Kidney glomerular epithelial cell (primary cell): ENCODE data around the gene FASN.

Experiments
- DNase-seq: peaks from one replicate; lab custom pipeline; 2025; lab: John Stamatoyannopoulos, UW

FASN gene

DNA sequence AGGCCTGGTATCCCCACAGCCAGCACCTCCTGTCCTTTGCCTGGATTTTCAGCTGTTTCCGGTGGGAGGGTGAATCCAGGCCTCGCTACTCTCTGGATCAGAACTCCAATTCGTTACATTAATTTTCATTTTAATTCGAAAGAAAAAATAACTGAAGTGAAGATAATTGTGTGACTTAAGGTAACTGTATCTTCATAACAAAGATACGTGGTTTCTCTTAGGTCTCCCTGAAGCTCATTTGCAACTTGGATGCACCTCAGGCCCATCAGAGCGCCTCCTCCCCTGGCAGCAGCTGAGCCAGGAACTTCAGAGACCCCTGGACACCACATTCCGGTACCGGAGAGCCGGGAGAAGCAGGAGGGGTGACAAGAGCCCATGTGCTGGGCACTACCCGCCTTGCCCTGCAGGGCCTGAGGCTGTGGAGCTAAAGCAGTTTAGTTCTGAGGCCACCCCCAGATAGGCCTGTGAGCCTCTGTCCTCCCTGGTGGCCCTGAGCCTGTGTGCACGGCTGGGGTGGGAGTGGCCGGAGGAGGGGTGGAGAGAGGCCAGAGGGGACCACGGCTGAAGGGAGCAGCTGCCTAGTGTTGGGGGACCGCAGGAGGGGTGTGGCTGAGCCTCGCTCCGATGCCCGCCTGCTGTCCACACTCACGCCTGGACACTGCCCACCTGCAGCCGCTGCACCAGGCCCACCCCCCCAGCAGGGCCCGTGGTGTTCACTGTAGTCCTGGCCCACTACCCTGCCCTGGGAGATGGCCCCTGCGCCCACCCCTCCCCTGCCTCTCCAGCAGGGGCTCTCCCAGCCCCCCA lies 21.0 kb downstream of the FASN start:
- DNase-seq = no peak

DNA sequence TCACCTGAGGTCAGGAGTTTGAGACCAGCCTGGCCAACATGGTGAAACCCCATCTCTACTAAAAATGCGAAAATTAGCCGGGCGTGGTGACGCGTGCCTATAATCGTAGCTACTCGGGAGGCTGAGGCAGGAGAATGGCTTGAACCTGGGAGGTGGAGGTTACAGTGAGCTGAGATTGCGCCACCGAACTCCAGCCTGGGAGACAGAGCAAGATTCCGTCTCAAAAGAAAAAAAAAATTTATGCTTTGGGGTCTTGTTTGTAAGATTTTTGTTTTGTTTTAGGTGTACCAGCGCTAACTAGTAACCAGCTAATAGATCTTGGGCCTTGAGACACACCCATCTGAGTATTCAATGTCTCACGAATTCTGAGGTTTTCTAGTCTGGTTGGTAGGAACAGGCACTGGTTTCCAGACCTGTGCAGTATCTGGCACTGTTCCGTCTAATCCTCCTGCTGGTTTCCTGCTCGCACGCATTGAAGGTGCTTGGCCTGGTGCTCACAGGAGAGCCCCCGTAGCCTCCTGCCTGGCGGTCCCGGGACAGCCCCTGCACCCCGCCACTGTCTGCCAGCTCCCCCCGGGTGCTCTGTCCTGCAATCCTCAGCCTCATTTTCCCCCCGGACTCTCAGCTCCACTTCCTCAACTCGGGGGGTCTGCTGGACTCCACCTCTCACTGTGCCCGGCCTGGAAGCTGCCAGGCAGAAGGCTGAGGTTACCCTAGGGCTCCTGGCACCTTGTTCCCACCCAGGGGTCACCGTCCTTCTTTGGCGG lies 21.8 kb downstream of the FASN start:
- DNase-seq = no peak

DNA sequence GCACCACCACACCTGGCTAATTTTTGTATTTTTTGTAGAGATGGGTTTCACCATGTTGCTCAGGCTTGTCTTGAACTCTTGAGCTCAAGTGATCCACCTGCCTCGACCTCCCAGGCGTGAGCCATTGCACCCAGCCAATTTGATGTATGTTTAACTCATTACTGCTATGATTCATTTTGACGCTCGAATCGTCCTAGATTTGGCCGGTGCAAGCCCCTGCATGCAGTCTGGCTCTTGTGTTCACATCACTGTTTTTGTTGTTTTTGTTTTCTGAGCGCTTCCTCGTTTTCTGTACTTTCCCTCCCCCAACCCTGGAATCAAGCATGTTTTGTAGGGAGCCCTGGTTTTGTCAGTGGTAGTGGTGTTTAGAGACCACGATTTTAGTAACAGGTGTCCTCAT lies 24.6 kb downstream of the FASN start:
- DNase-seq = no peak

DNA sequence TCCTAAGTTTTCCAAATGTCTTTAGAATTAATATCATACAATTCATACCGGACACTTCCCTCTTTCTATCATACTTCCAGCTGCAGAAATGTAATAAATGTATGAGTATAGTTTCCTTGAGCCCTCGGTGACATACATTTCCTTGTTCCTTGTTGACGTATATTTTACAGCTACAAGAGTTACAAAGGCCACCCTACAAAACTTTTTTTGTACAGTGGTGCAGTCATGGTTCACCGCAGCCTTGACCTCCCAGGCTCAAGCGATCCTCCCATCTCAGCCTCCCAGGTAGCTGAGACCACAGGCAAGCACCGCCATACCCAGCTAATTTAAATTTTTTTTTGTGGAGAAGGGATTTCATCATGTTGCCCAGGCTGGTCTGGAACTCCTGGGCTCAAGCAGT lies 25.2 kb downstream of the FASN start:
- no peak for DNase-seq

DNA sequence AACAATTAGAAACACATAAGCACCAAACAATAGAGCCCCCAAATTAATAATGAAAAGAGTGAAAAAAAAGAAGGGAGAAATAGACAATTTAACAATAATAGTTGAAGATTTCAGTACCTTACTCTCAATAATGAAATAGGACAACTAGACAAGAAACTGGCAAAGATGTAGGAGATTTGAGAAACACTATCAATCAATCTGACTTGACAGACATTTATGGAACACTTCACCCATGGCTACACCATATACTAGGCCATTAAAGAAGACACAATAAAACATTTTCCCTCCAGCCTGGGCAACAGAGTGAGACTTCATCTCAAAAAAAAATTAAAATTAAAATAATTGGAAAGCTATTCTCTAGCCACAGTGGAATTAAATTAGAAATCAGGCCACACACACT lies 27.4 kb downstream of the FASN start:
- no peak for DNase-seq

DNA sequence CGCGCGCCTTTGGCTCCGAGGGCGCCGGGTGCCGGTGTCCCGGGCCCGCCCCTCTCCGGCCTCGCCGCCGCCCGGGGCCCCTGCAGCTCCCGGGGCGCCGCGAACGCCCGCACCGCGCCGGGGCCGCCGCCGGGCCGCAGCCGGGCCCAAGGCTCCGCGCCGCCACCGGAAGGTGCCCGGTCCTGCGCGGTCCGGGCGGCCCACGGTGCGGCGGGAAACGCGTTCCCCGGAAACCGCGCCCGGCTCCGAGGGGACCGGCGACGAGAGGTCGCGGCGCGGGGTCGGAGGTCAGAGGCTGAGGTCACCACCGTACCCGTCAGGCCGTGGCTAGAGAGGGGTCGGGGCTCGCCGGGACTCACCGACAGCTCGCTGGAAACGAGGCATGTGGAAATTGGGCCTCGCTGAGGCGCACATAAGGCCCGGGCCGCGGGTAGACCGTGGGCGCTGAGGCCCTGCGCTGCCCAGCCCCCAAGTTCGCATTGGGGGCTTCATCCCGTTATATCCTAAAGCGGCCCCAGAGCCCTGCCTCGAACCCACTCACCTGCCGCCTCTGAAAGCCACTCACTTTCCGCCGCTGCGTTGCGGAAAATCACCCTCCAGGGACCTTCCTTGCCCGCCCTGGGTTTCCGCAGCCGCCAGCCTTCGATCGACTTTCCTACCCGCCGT lies 32.3 kb downstream of the FASN start, which contains the start of gene DUS1L:
DUS1L (minus strand) TSS at position 167 of the 666 bp plus-strand sequence. CDS start 745 bp downstream, outside the sequence.
- no peak for DNase-seq

DNA sequence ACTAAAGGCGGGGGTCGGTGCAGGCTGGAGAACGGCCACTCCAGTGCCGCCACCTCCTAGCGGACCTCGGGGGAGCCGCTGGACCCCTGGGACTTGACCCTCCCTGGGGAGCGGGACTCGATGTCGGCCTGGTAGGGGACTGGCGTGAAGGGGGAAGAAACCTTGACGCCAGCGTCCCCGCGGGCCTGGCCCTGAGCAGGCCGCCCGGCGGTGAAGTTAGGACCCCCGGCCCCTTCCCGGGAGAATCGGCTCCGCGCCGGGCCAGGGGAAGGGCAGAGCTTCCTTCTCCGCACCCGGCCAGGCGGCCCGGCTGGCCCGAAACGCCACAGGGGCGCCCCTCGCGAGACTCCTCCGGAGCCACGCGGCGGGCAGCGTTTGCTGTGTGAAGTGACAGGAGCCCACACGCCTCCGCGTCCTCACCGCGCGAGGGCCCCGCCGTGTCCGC lies 32.8 kb downstream of the FASN start:
- DNase-seq = no peak

DNA sequence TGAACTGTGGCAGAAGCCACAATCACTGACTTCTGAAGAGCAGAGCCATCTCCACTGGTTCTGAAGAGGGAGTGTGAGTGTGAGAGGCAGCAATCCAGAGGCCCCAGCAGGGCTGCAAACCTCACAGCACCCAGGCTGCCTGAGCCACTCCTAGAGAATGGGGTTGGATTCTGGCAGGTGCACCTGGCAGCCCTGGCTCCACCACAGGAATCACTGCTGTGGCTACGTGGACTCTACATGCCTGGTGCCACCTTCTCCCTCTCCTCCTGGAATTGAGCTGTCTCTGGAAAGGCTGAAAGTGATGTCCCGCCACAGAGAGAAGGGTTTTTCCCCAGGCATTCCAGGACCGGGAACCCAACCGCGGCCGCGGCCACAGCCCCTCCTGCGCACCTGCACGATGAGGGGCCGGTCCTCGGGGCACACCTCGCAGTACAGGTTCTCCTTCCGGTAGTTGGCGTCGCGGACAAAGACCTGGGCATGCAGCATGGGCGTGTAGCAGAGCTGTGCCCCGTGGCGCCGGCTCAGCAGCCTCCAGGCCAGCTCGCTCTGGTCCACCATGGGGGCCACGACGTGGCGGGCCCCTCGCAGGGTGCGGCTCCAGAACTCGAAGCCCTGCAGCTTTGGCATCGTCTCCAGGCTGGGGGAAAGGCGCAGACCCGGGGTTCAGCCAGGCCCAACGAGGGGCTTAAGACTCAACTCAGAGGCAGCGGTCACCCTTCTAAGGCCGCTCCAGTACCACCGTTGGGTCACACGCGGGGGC lies 33.4 kb downstream of the FASN start:
- no peak for DNase-seq

DNA sequence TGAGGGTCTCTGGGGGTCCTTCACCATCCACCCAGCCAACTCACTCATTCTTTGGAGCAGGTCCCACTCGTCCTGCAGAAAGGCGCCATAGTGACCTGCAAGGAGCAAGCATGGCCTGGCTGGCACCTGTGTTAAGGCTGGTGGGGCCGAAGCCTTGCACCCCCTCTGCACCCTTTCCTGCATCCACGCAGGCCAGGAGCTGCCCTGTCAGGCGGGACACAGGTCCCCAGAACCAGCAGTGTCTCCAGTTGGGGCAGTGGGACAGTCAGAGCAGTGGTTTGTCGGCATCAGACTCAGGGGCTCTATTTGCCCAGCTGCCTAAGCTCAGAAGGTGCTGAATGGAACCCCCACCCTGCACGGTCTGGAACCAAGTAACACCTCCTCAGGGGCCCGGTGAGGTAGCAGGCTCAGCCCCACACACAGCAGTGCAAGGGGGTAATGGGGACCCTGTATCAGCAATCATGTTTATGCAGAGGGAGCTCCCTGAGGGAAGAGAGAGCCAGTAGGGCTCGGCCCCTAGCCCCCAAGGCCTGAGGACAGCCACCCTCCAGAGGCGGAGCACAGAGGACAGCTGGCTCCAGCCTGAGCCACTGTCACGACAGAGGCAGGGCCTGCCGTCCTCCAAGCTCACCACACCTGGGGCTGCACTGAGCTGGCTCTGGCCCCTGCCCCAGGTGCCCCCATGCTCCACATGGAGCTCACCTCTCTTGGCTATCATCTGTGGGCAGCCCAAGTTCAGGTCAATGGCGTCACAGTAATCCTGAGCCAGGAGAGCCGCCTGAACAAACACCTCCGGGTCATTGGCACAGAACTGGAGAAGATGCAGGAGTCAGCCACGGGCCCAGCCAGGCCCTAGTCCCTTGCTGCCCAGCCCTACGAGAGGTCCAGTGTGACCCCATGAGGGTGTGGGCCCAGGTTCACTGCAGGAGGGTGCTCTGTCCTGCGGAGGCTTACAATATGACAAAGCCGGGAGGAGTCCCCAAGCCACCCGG lies 34.3 kb downstream of the FASN start:
- no peak for DNase-seq

DNA sequence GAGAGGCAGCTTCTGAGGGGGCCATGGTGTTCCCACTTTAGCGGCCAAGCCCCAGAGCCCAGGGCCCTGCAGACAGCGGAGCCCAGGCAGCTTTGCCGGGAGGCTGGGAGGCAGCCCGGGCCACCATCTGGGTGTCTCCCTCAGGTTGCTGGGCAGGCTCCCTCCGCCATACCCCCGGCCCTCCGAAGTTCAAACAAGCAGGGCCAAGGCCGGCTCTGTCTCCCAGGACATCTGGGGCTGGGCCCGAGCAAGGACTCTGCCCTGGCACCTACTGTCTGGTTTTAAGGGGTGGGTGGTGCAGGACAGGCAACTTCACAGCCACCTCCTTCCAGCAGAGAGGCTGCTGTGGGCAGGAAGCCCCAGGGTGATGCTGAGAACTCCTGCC lies 35.1 kb downstream of the FASN start:
- no peak for DNase-seq

DNA sequence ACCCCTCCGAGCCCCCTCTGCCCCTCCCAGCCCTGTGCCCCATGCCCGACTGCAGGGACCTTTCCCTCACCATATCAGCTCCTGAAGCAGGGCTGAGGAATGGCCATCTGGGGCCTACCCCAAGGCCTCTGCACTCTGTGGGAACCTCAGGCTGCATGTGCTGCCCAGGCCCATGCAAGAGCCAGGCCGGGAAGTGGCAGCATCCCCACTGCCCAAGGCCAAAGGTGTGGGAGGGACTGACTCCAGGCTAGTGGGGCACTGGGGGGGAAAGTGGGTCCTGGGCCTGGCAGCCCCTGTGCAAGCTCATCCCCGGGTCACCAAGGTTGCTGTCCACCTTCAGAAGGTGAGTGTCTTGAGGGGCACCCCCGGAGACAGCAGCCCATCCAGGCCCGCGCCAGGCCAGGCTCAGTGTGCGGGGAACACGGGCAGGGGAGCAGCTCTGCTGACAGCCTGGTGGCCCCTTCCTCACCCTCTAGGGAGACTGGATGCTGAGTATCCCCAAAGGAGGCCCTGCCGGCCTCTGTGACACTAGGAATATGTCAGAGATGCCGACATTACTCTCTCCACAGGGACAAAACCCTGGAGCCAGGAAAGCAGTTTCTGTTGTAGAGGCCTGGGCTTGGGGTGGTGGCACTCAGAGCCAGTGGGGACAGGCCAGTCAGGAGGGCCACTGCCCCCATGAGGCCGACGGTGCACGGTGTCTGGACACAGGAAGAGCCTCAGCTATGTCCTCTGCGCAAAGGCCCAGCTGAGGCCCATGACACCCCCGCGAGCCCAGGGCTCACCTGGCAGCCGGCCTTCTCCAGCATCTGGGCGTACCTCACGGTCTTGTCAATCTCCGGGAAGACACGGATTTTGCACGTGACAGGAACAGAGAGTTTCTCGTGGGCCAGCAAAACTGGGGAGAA lies 35.7 kb downstream of the FASN start:
- DNase-seq = no peak

DNA sequence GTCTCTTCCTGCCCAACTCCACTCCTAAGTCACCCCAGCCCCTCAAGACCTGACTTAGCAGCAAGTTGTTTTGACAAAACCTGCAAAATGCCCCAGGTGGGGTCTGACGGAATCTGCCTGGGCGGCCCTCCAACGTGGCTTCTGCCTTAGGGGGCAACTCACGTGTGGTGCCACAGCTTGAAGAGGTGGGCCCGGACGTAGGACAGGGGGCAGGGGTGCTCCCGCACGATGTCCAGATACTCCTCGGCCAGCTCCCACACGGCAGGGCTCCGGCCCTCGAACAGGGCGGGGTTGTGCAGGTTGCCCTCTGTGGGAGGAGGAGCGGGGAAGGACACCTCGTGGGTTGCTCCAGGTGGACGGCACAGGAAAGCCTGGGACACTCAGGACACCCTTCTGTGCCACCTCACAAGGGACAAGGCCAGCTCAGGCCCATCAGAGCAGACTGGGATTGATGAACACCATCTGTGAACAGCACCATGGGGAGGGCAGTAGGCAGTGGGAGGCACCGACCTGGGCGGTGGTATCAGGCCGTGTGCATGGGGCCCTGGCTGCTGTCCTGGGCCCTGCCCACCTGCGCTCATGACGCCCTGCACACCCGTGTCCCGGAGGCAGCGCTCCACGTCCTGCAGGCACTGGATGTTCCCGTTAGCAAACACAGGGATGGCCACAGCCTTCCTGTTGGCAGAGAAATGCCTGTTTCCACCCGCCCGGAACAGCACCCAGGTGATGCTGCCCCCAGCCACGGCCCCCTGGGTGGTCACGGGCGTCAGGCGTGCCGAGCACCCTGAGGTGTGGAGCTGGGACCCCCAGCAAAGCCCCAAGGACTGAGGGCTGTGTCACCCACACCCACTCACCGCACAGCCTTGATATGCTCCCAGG lies 36.8 kb downstream of the FASN start:
- no peak for DNase-seq

DNA sequence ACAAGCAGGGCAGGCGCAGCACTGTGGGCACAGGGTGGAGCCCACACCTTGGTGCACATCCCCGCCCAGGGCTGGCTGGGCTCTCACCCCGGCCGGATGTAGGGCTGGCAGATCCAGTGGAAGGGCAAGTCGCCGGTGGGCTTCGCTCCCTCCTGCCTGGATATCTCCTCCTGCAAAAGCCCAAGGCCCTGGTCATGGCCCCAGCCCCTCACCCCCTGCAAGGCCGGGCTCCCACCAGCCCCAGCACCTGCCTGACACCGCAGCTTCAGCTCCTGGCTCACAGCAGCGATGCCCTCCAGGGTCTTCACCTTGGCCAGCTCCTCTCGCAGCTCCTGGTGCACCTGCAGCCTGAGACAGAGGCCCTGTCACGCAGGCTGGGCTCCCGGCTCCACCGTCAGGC lies 37.4 kb downstream of the FASN start:
- DNase-seq = no peak

DNA sequence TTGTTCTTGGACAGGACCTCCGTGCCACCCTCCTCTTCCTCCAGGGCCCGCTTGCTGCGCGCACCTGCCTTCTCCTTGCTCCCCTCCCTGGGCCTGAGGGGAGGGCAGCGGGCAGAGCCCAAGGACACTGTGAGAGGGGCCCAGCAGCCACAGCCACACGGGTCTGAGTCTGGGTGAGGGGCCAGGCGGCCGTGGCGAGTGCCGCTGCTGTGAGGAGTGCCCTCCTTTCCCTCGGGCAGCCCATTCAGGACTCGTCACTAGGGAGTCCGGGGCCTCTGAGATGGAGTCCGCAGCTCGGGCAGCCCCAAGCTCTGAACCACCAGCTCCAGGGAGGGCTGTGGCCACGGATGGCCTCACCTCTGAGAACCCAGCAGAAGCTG lies 38.0 kb downstream of the FASN start:
- no peak for DNase-seq

DNA sequence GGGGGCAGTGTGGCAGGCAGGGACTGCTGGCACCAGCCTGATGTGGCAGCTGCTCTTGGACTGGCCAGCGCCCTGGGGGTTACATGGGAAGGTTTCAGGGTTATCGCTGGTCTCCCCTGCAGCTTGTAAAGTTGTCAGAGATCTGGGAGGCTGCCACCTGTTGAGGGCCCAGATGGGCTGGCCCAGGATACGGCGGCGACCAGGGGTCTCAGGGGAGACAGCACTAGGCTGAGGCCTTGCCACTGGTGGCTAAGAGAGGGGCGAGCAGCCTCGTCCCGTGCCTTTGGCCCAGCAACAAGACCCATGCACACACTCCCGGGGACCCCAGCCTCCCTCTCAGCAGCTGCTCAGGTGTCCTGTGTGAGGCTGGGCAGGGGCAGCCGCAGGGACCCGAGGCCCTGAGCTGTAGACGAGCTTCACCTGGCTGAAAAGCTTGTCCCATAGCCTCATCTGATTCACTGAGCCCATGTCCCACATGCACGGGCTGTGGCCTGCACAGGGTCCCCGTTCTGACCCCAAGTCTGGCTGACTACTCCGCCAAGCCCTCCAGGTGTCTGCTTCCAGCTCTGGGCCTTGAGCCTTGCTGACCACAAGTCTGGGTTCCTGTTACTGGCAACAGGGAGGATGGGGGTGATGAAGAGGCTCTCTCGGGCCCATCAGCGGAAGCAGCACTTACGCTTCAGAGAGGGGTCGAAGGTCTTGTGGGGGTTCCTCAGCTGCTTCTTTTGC lies 38.6 kb downstream of the FASN start:
- DNase-seq = no peak

DNA sequence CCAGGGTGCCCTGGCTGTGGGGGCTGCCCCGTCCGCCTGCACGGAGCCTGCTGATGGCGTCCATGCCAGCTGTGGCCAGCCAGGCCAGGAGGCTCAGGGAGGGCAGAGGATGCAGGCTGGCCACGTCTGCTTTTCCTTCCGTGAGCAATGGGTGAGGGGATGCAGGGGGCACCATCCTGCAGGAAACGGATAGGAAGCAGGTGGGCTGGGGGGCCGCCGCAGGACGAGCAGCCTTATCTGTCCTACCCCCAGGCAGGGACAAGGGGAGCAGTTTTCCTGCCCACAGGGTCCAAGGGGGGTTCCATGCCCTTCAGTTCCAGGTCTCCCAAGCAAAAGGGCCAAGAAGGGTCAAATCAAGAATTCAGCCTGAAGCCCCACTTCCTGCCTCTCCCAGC lies 39.2 kb downstream of the FASN start:
- DNase-seq = no peak

DNA sequence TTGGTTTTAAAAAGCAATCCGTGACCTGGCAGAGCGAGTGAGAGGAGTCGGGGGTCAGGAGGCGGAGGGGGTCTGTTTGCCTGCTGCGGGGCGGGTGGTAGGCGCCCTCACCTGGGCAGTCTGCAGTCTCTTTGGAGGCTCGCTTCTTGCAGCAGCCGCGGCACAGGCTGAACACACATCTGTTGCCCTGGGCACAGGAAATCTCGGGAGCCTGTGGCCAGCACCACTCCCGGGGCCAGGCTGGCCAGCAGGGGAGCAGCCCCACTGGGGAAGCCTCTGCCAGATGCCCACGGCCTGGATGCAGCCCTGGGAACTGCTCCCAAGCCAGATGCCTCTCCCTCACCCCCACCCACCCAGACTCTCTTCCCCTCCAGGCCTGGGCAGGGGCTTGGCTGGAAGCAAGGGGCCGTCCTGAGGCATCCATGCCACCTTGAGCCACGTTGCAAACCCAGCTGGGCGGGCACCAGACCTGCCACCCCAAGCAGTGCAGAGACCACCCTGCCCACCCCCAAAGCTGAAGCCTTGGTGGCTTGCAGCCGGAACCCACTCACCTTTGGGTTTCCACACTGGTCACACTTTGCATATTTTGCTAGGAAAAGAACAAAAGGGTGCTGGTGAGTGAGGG lies 39.7 kb downstream of the FASN start:
- DNase-seq = no peak
